Measurements from ENCODE around the gene SLC46A3.

GRCh38 chr13:28680541-28680940 is 38.2 kb downstream of the SLC46A3 start:
- TF ChIP-seq CTCF (IDR thresholded peaks at IDR 0.05) (no peak), POLR2A (IDR thresholded peaks at IDR 0.05) (no peak), EP300 (IDR thresholded peaks at IDR 0.05) (no peak), POLR2AphosphoS5 (IDR thresholded peaks at IDR 0.05) (no peak)

Data from gastroesophageal sphincter (tissue), 3 donors.